HK-2 (cell line): ENCODE results near the gene SH2D3A.
"Not testable (repeated sequence)": the region's sequence is repeated elsewhere in the genome, so short reads cannot be mapped to it uniquely, and the experiment has no call there.

ENCODE experiments used
- DNase-seq: peaks from one replicate; pipeline ENCODE4 v3.0.0-alpha.2; 2018; ENCODE audit not compliant: unreplicated experiment

The SH2D3A gene

DNA sequence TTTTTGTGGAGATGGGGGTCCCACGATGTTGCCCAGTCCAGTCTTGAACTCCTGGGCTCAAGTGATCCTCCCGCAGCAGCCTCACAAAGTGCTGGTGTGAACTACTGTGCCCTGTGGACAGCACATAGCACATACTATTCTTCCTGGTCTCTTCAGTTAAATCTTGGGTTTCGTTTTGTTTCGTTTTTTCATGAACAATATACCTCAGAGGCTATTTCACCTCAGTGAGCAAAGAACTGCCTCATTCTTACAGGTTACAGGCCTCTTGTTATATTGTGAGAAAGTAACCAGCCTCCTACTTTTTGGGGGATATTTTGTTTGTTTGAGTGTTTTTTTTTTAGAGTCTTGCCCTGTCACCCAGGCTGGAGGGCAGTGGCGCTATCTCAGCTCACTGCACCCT, 45.5 kb downstream of the SH2D3A start:
- no peak for DNase-seq

DNA sequence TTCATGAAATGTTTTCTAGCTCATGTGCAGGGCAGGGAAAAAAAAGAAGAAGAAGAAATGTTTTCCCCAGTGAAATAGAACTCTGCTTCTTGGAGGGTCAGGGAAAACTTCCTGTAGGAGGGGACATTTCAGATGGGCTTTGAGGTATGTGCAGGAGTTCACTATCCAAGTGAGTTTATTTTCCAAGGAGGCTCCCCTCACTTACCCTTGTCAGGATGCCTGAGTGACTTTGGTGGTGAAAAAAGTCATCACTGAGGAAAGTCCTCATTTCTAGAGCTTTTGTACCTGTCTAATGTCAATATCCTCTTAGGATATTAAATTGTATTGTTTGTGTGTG, 46.1 kb downstream of the SH2D3A start:
- DNase-seq: no peak

DNA sequence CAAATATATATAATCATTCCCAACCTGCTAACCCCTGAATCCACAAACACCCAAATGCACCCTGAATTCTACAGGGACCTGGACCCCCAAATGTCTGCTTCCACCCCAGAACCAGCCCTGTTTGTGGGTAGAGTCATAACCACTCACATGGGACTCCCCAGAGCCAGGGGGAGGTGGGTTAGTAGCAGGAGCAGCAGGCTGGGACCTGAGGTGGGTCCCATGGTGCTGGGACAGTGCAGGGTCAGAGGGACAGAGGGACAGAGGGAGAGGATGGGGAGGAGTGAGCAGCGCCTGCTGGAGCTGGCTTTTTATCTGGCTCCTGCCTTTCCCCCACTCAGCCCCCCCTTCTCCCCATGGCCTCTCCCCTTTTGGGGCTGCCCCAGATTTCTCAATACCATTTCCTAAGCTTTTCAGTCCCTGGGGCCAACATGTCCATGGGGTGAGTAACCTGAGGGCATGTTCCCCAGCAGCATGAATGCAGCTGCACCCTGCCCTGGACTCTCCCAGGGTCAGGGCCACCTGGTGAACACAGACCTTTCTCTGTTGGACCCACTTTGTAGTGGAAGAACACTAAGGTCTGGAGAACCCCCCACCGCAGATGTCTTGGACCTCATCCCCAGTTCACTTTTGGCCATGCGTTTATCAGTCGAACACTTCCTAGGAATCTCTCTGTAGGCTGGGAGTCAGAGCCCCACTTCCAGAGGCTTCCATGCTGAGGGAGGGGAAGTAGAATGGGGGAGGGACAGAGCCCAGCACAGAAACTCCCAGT, 46.7 kb downstream of the SH2D3A start, which contains the start of gene C3:
C3 (minus strand) TSS at position 282 of the 769 bp plus-strand sequence; CDS start at position 221, 61 bp downstream.
- DNase-seq: peak; percentile 43

DNA sequence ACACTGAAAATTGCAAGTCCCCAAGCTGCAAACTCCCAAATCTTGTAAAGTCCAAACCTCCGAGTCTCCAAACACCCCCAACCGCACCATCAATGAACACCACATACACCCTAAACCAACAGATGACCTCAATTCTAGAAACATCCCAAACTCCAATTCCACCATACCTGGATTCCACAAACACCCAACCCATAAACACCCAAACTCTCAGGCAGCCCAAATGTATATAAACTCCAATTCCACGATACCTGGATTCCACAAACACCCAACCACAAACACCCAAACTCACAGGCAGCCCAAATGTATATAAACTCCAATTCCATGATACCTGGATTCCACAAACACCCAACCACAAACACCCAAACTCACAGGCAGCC, 47.3 kb downstream of the SH2D3A start:
- DNase-seq: no peak

DNA sequence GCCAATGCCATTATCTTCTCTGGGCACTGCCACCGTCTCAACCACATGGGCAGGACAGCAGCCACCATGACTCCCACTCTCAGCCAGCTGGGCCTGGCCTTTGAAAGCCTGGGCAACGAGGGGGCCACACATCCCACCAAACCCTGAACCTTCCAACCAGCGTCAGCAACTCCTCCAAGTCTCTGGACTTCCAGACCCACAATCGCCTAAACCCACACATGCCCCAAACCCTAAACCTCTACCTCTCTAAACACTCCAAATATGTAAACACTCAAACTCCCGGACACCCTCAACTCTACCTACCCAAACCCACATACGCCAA, 47.7 kb downstream of the SH2D3A start:
- DNase-seq: no peak

DNA sequence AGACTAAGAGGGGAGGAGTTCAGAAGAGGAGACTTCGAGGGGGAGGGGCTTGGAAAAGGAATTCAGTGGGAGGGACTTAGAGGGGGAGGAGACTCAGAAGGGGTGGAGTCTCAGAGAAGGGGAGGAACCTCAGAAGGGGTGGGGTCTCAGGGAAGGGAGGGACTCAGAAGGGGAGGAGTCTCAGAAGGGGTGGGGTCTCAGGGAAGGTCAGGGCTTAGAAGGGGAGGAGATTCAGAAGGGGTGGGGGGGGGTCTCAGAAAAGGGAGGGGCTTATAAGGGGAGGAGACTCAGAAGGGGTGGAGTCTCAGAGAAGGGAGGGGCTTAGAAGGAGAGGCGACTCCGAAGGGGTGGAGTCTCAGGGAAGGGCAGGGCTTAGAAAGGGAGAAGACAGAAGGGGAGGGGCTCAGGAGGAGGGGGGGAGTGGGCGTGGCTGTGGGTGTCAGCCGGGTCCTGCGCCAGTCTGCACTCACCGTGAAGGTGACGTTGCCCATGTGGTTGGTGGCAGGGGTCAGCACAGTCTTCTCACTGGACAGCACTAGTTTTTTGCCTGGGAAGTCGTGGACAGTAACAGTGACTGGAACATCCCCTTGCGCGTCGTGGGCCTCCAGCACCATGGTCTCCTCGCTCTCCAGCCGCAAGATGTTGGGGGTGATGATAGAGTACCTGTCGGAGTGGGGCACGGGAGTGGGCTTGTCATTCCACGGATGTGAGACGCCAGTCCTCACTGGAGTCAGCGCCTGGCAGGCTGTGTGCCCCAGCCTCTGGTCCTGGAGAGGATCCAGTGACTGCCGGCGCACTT, 48.3 kb downstream of the SH2D3A start:
- DNase-seq: no peak

DNA sequence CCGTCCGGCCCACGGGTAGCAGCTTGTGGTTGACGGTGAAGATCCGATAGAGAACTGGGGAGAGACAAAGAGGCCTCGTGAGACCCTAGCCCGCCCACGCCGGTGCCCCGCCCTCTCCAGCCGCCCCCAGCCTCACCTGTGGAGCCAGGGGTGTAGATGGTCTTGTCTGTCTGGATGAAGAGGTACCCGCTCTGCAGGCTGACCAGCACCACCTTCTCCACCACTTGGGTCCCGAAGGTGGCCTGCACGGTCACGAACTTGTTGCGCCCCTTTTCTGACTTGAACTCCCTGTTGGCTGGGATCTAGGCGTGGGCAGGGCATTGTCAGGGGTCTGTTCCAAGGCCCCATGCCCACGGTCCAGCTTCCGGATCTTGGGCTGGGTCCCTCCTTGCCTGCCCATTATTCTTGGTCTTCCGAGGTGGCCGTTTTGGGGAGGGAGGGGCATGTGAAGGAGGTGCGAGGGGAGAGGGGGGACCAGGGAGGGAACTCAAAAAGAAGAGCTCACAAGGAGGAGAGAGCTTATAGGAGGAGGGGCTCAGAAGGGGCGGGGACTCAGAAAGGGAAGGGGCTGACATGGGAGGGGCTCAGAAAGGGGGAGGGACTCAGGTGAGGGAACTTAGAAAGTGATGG, 49.0 kb downstream of the SH2D3A start:
- no peak for DNase-seq

DNA sequence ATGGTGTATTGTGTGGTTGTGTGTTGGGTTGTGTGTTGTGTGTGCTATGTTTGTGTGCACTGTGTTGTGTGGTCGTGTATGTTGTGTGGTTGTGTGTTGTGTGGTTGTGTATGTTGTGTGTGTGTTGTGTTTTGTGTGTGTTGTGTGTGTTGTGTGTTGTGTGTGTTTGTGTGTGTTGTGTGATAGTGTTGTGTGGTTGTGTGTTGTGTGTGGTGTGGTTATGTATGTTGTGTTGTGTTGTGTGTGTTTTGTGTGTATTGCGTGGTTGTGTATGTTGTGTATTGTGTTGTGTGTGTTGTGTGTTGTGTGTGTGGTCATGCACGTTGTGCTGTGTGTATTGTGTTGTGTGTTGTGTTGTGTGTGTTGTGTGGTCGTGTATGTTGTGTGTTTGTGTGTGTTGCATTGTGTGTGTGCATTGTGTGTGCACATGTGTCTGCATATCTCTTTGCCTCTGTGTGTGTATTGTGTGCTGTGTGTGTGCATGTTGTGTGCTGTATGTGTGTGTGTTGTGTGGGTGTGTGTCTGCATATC, 49.7 kb downstream of the SH2D3A start:
- DNase-seq: no peak

DNA sequence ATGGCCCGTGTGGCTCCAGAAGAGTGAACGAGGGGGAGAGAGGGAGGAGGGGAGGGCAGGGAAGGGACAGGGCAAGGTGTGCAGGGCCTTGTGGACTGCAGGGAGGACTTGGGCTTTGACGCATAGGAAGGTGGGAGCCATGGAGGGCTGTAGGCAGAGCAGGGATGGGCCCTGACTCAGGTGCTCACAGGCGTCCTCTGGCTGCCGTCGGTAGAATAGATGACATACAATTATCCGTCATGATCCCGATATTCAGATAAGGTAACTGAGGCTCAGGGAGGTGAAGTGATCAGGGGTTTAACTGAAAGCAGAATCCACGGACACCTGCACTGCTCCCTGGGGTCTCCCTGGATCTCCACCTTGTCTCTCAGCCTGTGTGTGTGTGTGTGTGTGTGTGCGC, 50.2 kb downstream of the SH2D3A start:
- DNase-seq: no peak

DNA sequence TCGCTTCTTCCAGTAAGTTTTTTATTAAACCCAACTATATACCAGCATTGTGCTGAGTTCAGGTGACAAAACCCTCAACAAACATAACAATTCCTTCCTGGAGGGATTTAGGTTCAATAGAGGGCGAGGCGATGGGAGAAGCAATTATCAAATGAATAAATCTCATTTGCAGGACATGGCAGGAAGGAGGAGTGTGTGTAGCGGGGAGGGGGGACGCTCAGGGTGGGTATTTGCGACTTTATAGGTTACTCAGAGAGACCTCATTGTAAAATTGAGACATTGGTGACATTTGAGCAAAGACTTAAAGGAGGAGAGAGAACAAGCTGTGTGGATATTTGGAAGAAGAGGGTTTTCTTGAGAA, 50.6 kb downstream of the SH2D3A start:
- DNase-seq: no peak

DNA sequence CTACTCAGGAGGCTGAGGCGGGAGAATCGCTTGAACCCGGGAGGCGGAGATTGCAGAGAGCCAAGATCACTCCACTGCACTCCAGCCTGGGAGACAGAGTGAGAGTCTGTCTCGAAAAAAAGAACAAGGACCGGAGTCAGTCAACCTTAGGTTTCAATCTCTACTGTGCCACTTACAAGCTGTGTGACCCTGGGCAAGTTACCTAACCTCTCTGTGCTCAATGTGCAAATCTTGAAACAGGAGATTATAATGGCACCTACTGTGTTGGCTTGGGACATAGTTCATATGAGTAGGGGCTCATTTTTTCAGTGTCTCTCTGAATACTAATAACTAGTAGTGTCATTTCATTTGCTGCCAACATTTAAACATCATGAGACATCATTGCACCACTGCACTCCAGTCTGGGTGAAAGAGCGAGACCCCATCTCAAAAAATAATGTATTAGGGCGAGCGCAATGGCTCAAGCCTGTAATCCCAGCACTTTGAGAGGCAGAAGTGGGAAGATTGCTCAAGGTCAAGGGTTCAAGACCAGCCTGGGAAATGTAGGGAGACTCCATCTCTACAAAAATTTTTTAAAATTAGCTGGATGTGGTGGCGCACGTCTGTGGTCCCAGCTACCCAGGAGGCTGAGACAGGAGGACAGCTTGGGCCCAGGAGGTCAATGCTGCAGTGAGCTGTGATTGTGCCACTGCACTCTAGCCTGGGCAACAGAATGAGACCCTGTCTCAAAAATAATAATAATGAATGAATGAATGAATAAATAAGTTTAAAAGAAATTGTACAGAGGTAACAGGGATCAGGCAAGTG, 52.3 kb downstream of the SH2D3A start:
- no peak for DNase-seq

DNA sequence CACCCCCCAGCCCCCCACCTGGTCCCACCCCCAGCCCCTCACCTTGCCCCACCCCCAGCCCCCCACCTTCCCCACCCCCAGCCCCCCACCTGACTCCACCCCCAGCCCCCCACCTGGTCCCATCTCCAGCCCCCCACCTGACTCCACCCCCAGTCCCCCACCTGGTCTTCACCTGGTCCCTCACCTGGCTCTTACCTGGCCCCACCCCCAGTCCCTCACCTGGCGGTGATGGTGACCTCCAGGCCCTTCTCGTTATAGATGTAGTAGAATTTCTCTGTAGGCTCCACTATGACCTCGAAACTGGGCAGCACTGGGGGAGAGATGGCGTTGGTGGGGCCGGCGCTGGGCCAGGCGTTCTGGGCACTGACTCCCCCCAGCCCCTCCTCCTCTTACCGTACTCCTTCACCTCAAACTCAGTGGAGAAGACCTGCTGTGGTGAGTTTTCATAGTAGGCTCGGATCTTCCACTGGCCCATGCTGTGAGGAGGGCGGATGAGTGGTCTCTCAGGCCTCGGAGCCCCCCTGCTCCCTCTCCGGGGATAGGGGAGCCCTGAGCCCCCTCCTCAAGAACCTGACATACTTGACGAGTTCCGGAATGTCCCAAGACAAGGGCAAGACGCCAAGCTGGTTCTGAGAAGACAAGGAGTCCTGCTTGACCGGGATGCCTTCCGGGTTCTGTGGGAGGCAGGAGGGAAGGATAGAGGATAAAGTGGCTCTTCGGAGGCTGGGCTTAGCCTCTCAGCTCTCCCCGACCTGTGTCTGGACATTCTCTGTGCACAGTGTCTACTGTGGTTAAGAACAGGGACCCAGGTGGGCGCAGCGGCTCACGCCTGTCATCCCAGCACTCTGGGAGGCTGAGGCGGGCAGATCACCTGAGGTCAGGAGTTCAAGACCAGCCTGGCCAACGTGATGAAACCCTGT, 53.2 kb downstream of the SH2D3A start:
- DNase-seq: no peak

DNA sequence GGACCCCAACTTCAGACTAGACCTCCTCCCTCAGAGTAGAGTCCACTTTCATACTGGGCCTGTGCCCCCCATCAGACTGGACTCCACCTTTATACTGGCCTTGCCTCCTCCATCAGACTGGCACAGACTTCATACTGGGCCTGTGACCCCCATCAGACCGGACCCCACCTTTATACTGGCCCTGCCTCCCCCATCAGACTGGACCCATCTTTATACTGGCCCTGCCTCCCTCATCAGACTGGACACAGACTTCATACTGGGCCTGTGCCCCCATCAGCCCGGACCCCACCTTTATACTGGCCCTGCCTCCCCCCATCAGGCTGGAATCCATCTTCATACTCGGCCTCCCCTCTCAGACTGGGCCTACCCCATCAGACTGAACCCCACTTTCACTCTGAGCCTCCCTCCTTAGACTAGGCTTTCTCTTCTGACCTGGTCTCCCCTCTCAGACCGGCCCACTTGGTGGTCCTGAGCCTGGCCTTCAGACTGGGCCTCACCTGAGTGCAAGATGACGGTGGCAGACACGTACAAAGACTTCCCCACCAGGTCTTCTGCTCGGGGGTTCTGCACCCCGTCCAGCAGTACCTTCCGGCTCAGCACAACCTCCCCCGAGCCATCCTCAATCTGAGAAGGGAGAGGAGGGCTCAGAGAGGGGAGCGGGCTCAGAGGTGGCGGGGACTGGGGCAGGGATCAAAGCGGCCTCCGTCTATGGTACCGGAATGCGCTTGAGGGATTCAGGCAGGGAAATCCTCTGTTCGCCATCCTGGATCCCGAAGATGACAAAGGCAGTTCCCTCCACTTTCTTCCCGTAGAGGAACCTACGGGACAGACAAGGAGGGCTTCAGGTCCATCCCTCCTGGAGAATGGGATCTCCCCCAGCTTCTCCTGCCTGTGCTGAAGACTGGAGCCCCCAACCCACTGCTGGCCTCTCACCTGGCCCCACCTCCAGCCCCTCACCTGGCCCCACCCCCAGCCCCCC, 54.3 kb downstream of the SH2D3A start:
- DNase-seq: no peak

DNA sequence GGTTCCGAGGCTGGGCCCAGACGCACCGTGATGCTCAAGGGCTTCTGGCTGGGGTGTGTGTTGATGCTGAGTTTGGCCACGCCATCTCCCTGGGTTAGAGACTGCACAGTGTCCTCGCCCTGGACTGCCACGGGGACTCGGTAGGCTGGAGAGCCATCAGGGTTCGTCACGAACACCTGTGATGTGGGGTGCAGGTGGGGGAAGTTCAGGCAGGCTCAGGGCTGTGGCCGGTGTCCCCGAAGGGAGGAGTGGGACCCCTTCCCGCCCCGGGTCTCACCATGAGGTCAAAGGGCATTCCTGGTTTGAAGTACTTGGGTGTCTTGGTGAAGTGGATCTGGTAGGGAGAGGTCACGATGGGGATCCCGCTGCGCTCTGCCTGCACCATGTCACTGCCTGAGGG, 55.0 kb downstream of the SH2D3A start:
- no peak for DNase-seq

DNA sequence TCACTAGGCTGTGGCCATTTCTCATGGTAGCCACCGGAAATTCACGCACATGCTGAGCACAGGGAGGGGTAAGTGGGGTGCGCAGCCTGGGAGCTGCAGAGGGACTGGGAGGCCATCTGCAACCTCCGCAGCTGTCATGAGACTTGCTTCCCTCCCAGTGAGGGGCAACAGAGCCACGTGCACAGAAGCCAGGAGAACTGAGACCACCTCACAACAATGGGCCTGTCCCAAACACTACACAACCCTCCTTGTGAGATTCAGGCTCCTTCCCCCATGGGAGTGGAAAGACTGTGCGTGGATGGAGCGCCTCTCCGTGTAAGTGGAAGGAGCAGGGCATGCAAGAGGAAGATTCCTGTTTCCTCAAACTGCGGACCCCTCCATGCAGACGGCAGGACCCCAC, 55.6 kb downstream of the SH2D3A start:
- DNase-seq: no peak

DNA sequence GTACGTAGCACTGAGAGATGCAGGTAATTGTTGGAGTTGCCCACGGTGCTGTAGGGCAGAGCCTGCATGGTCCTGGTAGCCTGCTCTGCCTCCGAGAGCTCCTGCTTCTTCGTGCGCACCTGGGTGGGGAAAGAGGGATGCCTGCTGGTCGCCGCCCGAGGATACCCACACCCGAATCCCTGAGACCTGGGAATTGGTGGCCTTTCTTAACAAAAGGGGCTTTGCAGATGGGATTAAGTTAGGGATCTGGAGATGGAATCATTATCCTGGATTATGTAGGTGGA, 56.2 kb downstream of the SH2D3A start:
- no peak for DNase-seq

DNA sequence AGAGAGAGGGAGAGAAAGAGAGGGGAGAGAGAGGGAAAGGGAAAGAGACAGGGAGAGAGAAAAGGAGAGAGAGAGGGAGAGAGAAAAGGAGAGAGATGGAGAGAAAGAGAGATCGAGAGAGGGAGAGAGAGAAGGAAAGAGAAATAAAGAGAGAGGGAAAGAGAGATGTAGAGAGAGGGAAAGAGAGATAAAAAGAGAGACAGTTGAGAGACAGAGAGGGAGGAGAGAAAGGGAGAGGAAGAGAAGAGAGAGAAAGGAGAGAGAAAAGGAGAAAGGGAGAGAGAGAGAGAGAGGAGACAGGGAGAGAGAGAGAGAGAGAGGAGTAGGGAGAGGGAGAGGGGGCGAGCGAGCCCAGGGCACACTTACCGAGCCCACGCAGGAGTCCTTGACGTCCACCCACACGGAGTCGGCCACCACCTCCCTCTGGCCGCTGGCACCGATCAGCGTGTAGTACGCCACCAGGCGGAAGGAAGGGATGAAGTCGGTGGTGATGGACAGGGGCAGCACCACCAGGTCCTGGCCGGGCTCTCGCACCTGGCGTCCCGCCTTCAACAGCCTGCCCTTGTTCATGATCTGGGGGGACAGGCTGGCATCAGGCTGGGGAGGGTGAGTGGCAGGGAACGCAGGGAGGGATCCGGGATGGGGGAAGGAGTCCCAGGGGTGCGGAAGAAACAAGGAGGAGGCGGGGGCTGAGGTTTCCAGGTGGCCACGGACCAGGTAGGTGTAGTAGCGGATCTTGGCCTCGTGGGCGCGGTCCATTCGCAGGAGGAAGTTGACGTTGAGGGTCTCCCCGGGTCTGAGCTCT, 56.8 kb downstream of the SH2D3A start:
- no peak for DNase-seq

DNA sequence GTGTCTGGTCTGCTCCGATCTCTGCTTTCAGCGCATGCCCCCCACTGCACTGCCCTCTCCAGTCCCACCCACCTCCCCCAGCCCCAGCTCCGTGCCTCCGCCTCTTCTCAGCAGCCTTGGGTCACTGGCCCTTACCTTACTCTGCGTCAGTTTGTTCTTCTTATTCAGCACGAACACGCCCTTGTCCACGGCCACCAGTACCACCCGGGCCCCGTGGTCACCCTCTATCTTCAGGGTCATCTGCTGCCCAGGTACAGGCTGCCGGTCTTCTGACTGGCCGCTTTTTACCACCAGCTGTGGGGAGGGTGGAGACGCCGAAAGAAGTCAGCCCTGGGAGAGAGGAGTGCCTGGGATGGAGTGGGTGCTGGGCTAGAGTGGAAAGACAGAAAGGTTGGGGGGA, 57.7 kb downstream of the SH2D3A start:
- DNase-seq: no peak

DNA sequence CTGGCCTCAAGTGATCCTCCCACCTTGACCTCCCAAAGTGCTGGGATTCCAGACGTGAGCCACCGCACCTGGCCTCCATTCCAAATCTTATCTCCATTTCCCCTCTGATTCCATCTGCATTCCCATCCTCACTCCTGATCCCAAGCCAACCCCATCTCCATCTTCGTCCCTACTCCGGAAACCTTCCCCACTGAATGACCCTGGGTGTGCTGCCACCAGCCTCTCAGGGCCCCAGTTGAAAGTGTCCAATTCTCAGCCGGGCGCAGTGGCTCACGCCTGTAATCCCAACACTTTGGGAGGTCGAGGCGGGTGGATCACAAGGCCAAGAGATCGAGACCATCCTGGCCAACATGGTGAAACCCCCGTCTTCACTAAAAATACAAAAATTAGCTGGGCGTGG, 58.3 kb downstream of the SH2D3A start:
- not testable (repeated sequence) for DNase-seq
